AG10803 (cell line): Measurements from ENCODE around the gene FXR2.

Experiments used
- DNase-seq: peaks from one replicate; pipeline ENCODE4 v3.0.0; 2010; ENCODE audit warnings: low read depth
- H3K4me3 ChIP-seq: 2 replicates; pipeline ENCODE4 v1.5.1; 2011; ENCODE audit warnings: mild to moderate bottlenecking, low read length, control low read depth
- TF ChIP-seq, protein P1 (sequence below): conservative IDR thresholded peaks from 2 replicates; pipeline ENCODE4 v1.5.1; 2011; ENCODE audit warnings: mild to moderate bottlenecking, low read length, control low read depth, inconsistent platforms

FXR2 gene

DNA sequence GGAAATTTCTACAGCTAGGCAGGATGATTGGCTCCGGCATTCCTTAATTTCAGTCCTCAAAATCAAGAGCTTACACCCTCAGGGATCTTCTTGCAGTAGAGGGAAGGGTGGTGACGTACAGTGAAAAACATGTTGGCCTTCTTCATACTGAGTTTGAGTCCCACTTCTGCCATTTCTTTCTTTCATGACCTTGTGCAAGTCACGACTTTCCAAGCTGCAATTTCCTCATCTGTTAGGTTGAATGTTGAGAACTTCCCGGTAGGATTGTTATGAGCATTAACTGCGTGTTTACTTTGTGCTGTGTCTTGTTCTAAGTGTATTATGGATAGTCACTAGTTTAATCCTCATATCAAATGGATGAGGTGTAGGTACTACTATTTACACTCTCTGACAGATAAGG is 45.1 kb downstream of the FXR2 start:
- TF ChIP-seq, protein P1, sequence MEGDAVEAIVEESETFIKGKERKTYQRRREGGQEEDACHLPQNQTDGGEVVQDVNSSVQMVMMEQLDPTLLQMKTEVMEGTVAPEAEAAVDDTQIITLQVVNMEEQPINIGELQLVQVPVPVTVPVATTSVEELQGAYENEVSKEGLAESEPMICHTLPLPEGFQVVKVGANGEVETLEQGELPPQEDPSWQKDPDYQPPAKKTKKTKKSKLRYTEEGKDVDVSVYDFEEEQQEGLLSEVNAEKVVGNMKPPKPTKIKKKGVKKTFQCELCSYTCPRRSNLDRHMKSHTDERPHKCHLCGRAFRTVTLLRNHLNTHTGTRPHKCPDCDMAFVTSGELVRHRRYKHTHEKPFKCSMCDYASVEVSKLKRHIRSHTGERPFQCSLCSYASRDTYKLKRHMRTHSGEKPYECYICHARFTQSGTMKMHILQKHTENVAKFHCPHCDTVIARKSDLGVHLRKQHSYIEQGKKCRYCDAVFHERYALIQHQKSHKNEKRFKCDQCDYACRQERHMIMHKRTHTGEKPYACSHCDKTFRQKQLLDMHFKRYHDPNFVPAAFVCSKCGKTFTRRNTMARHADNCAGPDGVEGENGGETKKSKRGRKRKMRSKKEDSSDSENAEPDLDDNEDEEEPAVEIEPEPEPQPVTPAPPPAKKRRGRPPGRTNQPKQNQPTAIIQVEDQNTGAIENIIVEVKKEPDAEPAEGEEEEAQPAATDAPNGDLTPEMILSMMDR, result no peak
- H3K4me3 ChIP-seq, result no peak overlapping the region
- DNase-seq, result no peak

DNA sequence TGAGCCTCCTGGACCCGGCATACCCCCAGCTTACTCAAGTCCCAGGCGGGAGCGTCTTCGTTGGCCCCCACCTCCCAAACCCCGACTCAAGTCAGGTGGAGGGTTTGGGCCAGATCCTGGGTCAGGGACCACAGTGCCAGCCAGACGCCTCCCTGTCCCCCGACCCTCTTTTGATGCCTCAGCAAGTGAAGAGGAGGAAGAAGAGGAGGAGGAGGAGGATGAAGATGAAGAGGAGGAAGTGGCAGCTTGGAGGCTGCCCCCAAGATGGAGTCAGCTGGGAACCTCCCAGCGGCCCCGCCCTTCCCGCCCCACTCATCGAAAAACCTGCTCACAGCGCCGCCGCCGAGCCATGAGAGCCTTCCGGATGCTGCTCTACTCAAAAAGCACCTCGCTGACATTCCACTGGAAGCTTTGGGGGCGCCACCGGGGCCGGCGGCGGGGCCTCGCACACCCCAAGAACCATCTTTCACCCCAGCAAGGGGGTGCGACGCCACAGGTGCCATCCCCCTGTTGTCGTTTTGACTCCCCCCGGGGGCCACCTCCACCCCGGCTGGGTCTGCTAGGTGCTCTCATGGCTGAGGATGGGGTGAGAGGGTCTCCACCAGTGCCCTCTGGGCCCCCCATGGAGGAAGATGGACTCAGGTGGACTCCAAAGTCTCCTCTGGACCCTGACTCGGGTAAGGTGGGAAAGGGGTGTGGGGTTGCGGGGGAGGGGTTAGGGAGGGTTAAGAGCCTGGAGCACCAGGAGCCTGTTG is 51.4 kb downstream of the FXR2 start:
- TF ChIP-seq, protein P1, result no peak
- peak overlapping the region; percentile 77; the same call in 1 of the 2 replicates for H3K4me3 ChIP-seq
- DNase-seq, result no peak

DNA sequence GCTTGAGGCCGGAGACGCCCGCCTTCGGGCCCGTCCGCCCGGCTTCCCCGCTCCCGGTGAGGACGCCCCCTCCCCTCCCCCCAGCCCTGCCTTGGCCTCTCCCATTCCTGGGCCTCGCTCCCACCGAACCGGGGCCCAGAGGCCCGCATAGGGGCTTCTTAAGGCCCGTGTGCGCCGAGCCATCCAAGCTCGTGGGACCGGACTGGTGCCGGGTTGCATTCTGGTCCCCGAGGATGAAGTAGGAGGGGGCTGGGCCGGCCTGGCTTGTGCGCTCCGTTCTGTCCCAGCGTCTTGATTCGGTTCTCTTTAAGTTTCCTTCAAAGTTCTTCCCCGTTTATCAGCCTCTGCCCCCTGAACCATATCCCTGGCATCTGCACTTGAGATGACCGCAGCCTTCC is 52.5 kb downstream of the FXR2 start:
- TF ChIP-seq, protein P1, result no peak
- DNase-seq, result no peak

DNA sequence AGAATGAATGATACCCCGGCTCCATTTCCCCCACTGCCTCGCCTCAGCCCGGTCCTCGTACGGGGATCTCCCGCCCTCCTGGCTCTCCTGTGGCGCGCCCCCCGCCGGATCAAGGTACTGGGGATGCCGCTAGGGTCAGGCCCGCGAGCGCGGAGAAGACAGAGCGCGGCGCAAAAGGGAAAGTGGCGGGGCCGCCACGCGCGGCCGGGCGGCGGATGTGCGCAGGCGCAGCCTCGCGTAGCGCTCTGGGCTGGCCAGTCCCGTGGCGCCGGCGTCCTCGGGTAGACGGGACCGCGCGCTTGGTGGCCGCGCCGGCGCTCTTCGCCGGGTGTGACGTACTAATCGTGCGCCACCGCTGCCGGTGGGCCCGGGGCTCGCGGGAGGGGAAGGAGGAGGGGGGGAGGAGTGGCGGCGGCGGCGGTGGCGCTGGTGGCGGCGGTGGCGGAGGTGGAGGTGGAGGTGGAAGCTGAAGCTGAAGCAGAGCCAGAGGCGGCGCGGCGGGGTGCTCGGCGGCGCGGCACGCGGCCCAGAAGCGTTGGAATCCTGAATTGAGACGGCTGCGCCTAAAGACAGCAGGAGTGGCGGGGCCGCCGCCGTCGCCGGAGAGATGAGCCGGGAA is 53.0 kb downstream of the FXR2 start, which contains the start of gene SENP3:
TSS of gene SENP3 (plus strand) at position 331 of the 619 bp plus-strand sequence. CDS start 1,158 bp downstream, outside the sequence.
- peak within 1 kb of the TSS; percentile 77 for H3K4me3 ChIP-seq
- TF ChIP-seq, protein P1, result no peak
- peak; percentile 87 for DNase-seq

More for the DNA sequence above, 52.5 kb downstream of the FXR2 start:
- H3K4me3 ChIP-seq, result peak overlapping the region; percentile 77

DNA sequence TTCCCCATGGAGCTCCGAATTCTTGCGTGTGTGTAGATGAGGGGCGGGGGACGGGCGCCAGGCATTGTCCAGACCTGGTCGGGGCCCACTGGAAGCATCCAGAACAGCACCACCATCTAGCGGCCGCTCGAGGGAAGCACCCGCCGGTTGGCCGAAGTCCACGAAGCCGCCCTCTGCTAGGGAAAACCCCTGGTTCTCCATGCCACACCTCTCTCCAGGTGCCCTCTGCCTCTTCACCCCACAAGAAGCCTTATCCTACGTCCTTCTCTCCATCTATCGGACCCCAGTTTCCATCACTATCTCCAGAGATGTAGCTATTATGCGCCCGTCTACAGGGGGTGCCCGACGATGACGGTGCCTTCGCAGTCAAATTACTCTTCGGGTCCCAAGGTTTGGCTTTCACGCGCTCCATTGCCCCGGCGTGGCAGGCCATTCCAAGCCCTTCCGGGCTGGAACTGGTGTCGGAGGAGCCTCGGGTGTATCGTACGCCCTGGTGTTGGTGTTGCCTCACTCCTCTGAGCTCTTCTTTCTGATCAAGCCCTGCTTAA is 53.6 kb downstream of the FXR2 start:
- TF ChIP-seq, protein P1, result peak; percentile 77
- DNase-seq, result peak; percentile 75
- H3K4me3 ChIP-seq, result peak overlapping the region; percentile 77

DNA sequence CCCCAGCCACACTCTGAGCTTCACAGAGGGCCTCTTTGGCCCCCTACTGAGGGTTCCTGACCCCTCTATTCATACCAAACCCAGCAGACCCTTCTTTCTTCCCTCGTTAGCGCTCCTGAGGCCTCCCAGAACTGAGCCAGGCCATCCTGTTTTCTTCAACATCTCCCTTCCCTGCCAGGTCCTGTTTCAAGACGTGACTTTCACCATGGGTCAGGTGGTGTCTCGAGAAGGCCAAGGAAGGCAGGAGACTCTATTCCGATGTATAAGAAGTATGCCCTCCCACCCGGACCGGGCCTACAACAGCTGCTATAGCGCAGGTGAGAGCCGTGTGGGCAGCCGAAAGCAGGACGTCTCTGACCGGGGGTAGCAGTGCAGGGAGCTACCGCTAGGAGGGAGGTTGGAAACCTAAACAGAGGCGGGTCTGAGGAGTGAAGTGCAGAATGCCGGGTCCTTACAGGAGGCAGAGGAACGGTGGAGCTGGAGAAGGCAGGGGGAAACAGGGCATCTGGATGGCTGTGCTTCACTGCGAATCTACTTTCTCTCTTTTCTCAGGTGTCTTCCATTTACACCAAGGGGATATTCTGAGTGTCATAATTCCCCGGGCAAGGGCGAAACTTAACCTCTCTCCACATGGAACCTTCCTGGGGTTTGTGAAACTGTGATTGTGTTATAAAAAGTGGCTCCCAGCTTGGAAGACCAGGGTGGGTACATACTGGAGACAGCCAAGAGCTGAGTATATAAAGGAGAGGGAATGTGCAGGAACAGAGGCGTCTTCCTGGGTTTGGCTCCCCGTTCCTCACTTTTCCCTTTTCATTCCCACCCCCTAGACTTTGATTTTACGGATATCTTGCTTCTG is 54.3 kb downstream of the FXR2 start:
- TF ChIP-seq, protein P1, result peak; percentile 74
- peak; percentile 44 for DNase-seq
- H3K4me3 ChIP-seq, result peak overlapping the region; percentile 77
